ENCODE measurements around the gene HNRNPLL. TPM values are rescaled to one million over a fixed set of nuclear protein-coding genes. Genes with fewer than 3 reads are reported as not detected.

HNRNPLL gene
- total and polyA plus RNA-seq, 2 experiments from 2014 or later, result 42.5 to 53.4 TPM

DNA sequence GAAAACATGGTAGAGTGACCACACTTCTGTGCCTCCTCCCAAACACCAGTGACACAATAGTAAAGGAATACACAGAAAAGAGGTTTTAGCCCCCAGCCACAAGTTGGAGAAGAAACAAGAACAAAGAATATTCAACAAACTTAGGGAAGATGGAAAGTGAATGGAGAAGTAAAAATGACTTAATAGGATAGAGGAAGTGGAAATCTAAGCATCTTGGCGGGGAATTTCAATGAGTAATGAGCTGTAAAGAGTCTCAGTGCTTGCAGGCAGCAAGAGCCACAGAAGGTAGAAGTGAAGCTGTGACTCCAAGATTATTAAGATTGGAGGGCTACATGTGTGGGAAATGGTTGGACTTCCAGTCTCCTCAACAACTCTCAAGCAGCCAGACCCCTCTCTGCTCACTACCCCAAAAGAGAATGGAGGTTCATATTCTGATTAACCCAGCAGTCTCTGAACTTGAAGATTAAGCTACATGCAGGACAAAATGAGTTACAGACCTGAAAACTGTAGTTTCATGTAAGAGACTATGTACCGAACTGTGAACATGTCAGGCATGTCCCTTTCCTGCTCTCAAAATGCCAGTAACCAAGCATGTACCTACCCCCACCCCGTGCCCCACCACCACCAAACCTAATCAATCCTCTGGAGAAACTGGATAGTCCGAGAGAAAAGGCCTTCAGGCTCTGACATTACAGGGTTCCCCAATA, 16.9 kb upstream of the HNRNPLL start (continued):
- TF ChIP-seq, protein P1, sequence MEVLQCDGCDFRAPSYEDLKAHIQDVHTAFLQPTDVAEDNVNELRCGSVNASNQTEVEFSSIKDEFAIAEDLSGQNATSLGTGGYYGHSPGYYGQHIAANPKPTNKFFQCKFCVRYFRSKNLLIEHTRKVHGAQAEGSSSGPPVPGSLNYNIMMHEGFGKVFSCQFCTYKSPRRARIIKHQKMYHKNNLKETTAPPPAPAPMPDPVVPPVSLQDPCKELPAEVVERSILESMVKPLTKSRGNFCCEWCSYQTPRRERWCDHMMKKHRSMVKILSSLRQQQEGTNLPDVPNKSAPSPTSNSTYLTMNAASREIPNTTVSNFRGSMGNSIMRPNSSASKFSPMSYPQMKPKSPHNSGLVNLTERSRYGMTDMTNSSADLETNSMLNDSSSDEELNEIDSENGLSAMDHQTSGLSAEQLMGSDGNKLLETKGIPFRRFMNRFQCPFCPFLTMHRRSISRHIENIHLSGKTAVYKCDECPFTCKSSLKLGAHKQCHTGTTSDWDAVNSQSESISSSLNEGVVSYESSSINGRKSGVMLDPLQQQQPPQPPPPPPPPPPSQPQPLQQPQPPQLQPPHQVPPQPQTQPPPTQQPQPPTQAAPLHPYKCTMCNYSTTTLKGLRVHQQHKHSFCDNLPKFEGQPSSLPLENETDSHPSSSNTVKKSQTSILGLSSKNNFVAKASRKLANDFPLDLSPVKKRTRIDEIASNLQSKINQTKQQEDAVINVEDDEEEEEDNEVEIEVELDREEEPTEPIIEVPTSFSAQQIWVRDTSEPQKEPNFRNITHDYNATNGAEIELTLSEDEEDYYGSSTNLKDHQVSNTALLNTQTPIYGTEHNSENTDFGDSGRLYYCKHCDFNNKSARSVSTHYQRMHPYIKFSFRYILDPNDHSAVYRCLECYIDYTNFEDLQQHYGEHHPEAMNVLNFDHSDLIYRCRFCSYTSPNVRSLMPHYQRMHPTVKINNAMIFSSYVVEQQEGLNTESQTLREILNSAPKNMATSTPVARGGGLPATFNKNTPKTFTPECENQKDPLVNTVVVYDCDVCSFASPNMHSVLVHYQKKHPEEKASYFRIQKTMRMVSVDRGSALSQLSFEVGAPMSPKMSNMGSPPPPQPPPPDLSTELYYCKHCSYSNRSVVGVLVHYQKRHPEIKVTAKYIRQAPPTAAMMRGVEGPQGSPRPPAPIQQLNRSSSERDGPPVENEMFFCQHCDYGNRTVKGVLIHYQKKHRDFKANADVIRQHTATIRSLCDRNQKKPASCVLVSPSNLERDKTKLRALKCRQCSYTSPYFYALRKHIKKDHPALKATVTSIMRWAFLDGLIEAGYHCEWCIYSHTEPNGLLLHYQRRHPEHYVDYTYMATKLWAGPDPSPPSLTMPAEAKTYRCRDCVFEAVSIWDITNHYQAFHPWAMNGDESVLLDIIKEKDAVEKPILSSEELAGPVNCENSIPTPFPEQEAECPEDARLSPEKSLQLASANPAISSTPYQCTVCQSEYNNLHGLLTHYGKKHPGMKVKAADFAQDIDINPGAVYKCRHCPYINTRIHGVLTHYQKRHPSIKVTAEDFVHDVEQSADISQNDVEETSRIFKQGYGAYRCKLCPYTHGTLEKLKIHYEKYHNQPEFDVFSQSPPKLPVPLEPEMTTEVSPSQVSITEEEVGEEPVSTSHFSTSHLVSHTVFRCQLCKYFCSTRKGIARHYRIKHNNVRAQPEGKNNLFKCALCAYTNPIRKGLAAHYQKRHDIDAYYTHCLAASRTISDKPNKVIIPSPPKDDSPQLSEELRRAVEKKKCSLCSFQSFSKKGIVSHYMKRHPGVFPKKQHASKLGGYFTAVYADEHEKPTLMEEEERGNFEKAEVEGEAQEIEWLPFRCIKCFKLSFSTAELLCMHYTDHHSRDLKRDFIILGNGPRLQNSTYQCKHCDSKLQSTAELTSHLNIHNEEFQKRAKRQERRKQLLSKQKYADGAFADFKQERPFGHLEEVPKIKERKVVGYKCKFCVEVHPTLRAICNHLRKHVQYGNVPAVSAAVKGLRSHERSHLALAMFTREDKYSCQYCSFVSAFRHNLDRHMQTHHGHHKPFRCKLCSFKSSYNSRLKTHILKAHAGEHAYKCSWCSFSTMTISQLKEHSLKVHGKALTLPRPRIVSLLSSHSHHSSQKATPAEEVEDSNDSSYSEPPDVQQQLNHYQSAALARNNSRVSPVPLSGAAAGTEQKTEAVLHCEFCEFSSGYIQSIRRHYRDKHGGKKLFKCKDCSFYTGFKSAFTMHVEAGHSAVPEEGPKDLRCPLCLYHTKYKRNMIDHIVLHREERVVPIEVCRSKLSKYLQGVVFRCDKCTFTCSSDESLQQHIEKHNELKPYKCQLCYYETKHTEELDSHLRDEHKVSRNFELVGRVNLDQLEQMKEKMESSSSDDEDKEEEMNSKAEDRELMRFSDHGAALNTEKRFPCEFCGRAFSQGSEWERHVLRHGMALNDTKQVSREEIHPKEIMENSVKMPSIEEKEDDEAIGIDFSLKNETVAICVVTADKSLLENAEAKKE (CRISPR knock-in tag; IDR thresholded peaks at IDR 0.05), result no peak
- TF ChIP-seq NANOG (IDR thresholded peaks at IDR 0.05; ENCODE audit: borderline replicate concordance), result no peak
- TF ChIP-seq, protein P2, sequence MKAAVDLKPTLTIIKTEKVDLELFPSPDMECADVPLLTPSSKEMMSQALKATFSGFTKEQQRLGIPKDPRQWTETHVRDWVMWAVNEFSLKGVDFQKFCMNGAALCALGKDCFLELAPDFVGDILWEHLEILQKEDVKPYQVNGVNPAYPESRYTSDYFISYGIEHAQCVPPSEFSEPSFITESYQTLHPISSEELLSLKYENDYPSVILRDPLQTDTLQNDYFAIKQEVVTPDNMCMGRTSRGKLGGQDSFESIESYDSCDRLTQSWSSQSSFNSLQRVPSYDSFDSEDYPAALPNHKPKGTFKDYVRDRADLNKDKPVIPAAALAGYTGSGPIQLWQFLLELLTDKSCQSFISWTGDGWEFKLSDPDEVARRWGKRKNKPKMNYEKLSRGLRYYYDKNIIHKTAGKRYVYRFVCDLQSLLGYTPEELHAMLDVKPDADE (IDR thresholded peaks at IDR 0.05), result no peak
- TF ChIP-seq JUNB (IDR thresholded peaks at IDR 0.05; ENCODE audit: unreplicated experiment), result no peak
- no peak for TF ChIP-seq EZH2 (IDR thresholded peaks at IDR 0.05; ENCODE audit: low read depth, unreplicated experiment)
- TF ChIP-seq ZNF331 (CRISPR knock-in tag; IDR thresholded peaks at IDR 0.05; ENCODE audit: low read depth), result no peak
- no peak for TF ChIP-seq ZNF114 (CRISPR knock-in tag; IDR thresholded peaks at IDR 0.05)
- no peak for TF ChIP-seq CREB1 (CRISPR knock-in tag; IDR thresholded peaks at IDR 0.05; ENCODE audit: low read depth)

DNA sequence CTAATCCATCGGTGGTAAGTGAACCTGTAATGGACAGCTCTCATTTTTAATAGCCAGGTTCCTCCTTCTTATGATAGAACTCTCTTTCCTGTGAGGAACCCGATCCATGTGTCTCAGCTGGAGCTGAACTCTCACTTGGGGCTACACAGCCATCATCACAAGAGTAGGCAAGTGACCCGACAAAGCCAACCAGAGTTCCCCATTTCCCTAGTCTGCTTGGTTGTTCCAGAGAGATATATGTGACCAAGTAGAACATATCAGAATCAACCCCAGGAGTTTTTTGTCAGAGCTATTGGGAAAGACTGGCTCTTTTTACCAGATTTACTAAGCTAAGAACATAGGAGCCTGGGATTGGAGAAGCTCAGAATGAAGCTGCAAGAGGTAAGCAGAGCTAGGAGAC, 14.6 kb upstream of the HNRNPLL start:
- H3K9me2 ChIP-seq (ENCODE audit: insufficient read depth), result no peaks in the 10 kb centered on the region; the same call in 1 of the 2 replicates
- no peak for ATAC-seq

More for the DNA sequence above, 14.6 kb upstream of the HNRNPLL start:
- Mint-ChIP-seq H3K4me1 (peaks cover 17% of the 10 kb centered on the region), H3K36me3 (ENCODE audit: low read depth) (no peaks in the 10 kb centered on the region), H3K27me3 (ENCODE audit: insufficient read depth, low read depth, poor library complexity) (no peaks in the 10 kb centered on the region), H3K9me3 (no peaks in the 10 kb centered on the region), H3K4me3 (no peak overlapping the region), H3K27ac (no peak overlapping the region)
- Histone ChIP-seq H2AFZ (no peak overlapping the region), H3K4me3 (no peak overlapping the region), H3K36me3 (ENCODE audit: insufficient read depth) (no peaks in the 10 kb centered on the region), H4K20me1 (replicated peaks; ENCODE audit: insufficient read depth) (no peaks in the 10 kb centered on the region), H3K27ac (ENCODE audit: low read depth) (no peak overlapping the region), H3K79me2 (replicated peaks; ENCODE audit: insufficient read depth) (no peaks in the 10 kb centered on the region), H3K27me3 (ENCODE audit: insufficient read depth) (no peaks in the 10 kb centered on the region), H3F3A (replicated peaks; ENCODE audit: low read depth) (no peaks in the 10 kb centered on the region), H3K4me2 (no peak overlapping the region), H3K4me1 (ENCODE audit: insufficient read depth) (peaks cover 11% of the 10 kb centered on the region; the same call in 1 of the 2 replicates)
- TF ChIP-seq, protein P1 (CRISPR knock-in tag; IDR thresholded peaks at IDR 0.05), result no peak
- DNase-seq (ENCODE audit: low spot score), result no peak
